HCT116 (cell line): ENCODE measurements around the gene SLC25A25.

Experiments
- ZNF274 ChIP-seq: fragments of 200-500 bp; sonication (Bioruptor generic); IDR thresholded peaks from 2 replicates; pipeline ENCODE4 v1.6.1; 2014; ENCODE audit warnings: mild to moderate bottlenecking, low read depth, low read length, inconsistent platforms
- TF ChIP-seq, protein P1 (sequence below), 3 experiments: fragments of 200-600 bp in 1 of 3; sonication (generic) in 1 of 3; IDR thresholded peaks in 2 of 3; conservative IDR thresholded peaks in 1 of 3; 2 replicates each; pipeline ENCODE4 v1.5.1; 2012 to 2017; ENCODE audit warnings: low read depth in 2 of 3, low read length in 2 of 3, antibody characterized with exemption in 1 of 3, borderline replicate concordance in 1 of 3, control low read depth in 1 of 3, mild to moderate bottlenecking in 1 of 3, mixed read lengths in 1 of 3, mixed run types in 1 of 3, moderate library complexity in 1 of 3; ENCODE audit not compliant: insufficient read depth in 1 of 3

GRCh38 chr9:128097543-128098296 lies 29.7 kb downstream of the SLC25A25 start:
- TF ChIP-seq, protein P1, sequence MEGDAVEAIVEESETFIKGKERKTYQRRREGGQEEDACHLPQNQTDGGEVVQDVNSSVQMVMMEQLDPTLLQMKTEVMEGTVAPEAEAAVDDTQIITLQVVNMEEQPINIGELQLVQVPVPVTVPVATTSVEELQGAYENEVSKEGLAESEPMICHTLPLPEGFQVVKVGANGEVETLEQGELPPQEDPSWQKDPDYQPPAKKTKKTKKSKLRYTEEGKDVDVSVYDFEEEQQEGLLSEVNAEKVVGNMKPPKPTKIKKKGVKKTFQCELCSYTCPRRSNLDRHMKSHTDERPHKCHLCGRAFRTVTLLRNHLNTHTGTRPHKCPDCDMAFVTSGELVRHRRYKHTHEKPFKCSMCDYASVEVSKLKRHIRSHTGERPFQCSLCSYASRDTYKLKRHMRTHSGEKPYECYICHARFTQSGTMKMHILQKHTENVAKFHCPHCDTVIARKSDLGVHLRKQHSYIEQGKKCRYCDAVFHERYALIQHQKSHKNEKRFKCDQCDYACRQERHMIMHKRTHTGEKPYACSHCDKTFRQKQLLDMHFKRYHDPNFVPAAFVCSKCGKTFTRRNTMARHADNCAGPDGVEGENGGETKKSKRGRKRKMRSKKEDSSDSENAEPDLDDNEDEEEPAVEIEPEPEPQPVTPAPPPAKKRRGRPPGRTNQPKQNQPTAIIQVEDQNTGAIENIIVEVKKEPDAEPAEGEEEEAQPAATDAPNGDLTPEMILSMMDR (IDR thresholded peaks at IDR 0.05 in 2 of 3, conservative IDR thresholded peaks at IDR 0.05 in 1 of 3; ENCODE audit: borderline replicate concordance in 1 of 3, insufficient read depth in 1 of 3, low read depth in 2 of 3, low read length in 2 of 3) = no peak
- no peak for TF ChIP-seq ZNF274
